Astrocyte of the spinal cord (primary cell): ENCODE results near the gene RYR1.
"Not testable (repeated sequence)": the region's sequence is repeated elsewhere in the genome, so short reads cannot be mapped to it uniquely, and the experiment has no call there.

ENCODE experiments used
- DNase-seq: peaks from one replicate; pipeline ENCODE4 v3.0.0; 2011; ENCODE audit warnings: low read depth, low spot score
- H3K4me3 ChIP-seq: 2 replicates; pipeline ENCODE4 v1.5.1; 2011; ENCODE audit warnings: low read depth, mild to moderate bottlenecking, low read length, moderate library complexity
- in situ Hi-C: cut with HindIII; loops from 2 replicates; pipeline ENCODE4 v1.10.0; 2017; ENCODE audit warnings: low sequenced_read_pairs
- TF ChIP-seq, protein P1 (sequence below): IDR thresholded peaks from 2 replicates; pipeline ENCODE4 v1.5.1; 2012; ENCODE audit warnings: low read depth, mild to moderate bottlenecking, low read length, inconsistent platforms

RYR1 gene

DNA sequence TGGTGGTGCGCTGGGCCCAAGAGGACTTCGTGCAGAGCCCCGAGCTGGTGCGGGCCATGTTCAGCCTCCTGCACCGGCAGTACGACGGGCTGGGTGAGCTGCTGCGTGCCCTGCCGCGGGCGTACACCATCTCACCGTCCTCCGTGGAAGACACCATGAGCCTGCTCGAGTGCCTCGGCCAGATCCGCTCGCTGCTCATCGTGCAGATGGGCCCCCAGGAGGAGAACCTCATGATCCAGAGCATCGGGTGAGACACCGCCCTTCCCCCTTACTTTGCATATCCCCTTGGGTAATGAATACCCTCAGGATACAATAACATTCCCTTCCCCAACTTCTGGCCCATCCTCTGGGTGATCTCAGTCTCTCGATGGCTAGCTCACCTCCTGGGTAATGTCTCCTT lies 60.9 kb downstream of the RYR1 start:
- DNase-seq = no peak
- in situ Hi-C loops = no loop called here
- TF ChIP-seq, protein P1, sequence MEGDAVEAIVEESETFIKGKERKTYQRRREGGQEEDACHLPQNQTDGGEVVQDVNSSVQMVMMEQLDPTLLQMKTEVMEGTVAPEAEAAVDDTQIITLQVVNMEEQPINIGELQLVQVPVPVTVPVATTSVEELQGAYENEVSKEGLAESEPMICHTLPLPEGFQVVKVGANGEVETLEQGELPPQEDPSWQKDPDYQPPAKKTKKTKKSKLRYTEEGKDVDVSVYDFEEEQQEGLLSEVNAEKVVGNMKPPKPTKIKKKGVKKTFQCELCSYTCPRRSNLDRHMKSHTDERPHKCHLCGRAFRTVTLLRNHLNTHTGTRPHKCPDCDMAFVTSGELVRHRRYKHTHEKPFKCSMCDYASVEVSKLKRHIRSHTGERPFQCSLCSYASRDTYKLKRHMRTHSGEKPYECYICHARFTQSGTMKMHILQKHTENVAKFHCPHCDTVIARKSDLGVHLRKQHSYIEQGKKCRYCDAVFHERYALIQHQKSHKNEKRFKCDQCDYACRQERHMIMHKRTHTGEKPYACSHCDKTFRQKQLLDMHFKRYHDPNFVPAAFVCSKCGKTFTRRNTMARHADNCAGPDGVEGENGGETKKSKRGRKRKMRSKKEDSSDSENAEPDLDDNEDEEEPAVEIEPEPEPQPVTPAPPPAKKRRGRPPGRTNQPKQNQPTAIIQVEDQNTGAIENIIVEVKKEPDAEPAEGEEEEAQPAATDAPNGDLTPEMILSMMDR = no peak
- H3K4me3 ChIP-seq = no peak overlapping the region

DNA sequence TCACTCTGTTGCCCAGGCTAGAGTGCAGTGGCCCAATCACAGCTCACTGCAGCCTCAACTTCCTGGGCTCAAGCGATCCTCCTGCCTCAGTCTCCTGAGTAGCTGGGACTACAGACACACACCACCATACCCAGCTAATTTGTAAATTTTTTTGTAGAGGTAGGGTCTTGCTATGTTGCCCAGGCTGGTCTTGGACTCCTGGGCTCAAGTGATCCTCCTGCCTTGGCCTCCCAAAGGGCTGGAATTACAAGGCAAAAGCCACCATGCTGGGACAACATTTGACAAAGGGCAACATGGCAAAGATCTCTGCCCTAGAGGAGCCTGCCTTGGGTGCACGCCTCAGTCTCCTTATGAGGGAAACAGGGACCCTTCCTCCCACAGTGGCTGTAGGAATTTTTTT lies 61.9 kb downstream of the RYR1 start:
- in situ Hi-C loops, H3K4me3 ChIP-seq, DNase-seq: not testable (repeated sequence)

DNA sequence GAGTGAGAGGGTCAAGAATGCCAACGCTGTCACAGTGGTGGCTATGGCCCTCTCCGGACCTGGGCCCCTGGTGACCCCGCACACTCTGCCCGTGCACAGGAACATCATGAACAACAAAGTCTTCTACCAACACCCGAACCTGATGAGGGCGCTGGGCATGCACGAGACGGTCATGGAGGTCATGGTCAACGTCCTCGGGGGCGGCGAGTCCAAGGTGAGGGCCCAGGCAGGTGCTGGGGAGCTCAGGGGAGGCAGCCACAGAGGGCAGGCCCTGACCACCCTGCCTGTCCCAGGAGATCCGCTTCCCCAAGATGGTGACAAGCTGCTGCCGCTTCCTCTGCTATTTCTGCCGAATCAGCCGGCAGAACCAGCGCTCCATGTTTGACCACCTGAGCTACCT lies 62.6 kb downstream of the RYR1 start:
- no peak for DNase-seq
- TF ChIP-seq, protein P1 = no peak
- in situ Hi-C loops = no loop called here
- H3K4me3 ChIP-seq = no peak overlapping the region

DNA sequence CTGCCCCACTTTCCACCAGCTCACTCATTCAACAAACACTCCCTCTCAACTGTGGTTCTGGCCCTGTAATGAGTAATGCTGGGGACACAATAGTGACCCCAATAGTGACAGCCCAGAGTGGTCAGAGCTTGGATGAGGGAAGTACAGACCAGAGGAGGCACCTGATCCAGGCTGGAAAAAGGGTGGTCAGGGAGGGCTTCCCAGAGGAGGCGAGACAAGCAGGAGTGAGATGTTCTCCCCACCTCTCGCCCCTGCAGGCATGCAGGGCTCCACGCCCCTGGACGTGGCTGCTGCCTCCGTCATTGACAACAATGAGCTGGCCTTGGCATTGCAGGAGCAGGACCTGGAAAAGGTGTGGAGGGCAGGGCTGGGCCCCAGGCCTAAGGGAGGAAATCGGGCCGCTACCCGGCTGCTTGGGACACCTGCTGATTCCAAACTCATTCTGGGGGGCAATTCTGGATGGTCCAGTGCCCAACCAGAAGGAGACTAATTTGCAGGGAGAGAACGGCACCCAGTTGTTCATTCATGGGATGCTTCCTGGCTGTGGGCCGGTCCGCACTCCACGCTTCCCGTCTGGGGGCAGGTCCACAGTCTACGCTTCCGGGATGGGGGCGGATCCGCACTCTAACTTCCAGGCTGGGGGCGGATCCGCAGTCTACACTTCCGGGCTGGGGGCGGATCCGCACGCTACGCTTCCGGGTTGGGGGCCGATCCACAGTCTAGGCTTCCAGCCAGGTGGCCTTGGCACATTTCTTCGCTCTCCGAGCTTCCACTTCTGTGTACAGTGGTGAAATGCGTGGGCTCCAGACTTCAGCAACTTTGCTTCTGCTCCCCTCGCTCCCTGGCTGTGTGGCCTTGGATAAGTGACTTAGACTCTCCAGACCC lies 63.4 kb downstream of the RYR1 start:
- TF ChIP-seq, protein P1 = no peak
- H3K4me3 ChIP-seq = no peak overlapping the region
- no peak for DNase-seq
- in situ Hi-C loops = no loop called here

DNA sequence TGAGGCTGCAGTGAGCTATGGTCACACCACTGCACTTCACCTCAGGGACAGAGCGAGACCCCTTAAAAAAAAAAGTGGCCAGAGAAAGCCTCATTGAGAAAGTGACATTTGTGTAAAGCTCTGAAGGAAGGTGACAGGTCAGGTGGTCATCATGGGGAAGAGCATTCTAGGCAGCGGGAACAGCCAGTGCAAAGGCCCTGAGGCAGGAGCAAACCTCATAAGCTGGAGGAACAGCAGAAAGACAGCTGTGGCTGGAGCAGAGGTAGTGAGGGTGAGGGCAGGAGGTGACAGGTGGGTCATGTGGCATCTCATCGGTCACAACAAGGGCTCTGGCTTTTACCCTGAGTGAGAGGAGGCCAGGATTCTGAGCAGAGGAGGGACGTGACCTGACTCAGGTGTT lies 64.4 kb downstream of the RYR1 start:
- TF ChIP-seq, protein P1 = no peak
- in situ Hi-C loops = no loop called here
- no peak overlapping the region for H3K4me3 ChIP-seq
- DNase-seq = no peak

DNA sequence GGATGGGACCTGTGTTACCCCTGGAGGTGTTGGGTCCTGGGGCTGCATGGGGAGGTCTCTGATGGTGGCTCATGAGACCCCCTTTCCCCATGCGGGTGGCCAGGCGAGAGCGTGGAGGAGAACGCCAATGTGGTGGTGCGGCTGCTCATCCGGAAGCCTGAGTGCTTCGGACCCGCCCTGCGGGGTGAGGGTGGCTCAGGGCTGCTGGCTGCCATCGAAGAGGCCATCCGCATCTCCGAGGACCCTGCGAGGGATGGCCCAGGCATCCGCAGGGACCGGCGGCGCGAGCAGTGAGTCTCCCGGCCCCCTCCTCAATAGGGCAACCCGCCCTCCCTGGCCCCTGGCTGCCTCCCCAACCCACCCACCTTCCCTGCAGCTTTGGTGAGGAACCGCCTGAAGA lies 66.0 kb downstream of the RYR1 start:
- TF ChIP-seq, protein P1 = no peak
- DNase-seq = no peak
- H3K4me3 ChIP-seq = no peak overlapping the region
- in situ Hi-C loops = no loop called here

DNA sequence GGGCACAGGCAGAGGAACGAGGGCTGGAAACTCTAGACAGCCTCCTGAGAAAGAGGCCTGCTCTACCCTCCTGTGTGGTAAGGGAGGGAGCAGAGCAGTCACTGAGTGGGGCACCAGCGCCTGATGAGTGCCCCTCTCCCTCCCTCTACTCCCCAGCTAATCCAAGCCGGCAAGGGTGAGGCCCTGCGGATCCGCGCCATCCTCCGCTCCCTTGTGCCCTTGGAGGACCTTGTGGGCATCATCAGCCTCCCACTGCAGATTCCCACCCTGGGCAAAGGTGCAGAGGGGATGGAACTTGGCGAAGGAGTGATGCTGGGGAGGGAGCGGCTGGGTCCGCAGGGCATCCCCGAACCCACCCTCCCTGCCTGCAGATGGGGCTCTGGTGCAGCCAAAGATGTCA lies 67.0 kb downstream of the RYR1 start:
- DNase-seq = no peak
- TF ChIP-seq, protein P1 = no peak
- H3K4me3 ChIP-seq = no peak overlapping the region
- in situ Hi-C loops = no loop called here
